ENCODE results near the gene MORN5. TPM values are rescaled to one million over a fixed set of nuclear protein-coding genes. Genes with fewer than 3 reads are reported as not detected.

Gene MORN5
- not detected in 2 replicates for total RNA-seq

GRCh38 chr9:122159026-122159924 is at the start of gene MORN5, which contains the start of gene NDUFA8:
TSS of gene MORN5 (plus strand) at chr9:122159908. CDS start at chr9:122159973, 65 bp downstream.
TSS of gene NDUFA8 (minus strand) at chr9:122159779. CDS start at chr9:122159677, 102 bp downstream.

GRCh38 chr9:122228568-122229484 is 69.1 kb downstream of the MORN5 start, which contains the start of gene LHX6:
TSS of gene LHX6 (minus strand) at chr9:122228957. CDS start at chr9:122228740, 217 bp downstream.

Other genes with a start within 250 kb of the MORN5 start
- 3.4 and 5.2 TPM in 2 replicates for gene TTLL11, start 66.6 kb upstream of the MORN5 start, total RNA-seq
- 23.7 and 68.6 TPM in 2 replicates for gene NDUFA8, start 129 bp upstream of the MORN5 start, total RNA-seq
- under 0.01 TPM in 2 replicates for gene LHX6, start 69.0 kb downstream of the MORN5 start, total RNA-seq
- gene RBM18, start 104.9 kb downstream of the MORN5 start, total RNA-seq: 9.0 and 9.8 TPM in 2 replicates
- 33.3 and 34.3 TPM in 2 replicates for gene MRRF, start 105.0 kb downstream of the MORN5 start, total RNA-seq
- gene PTGS1, start 211.1 kb downstream of the MORN5 start, total RNA-seq: 47.2 and 71.3 TPM in 2 replicates

Measured in regular cardiac myocyte (primary cell).